Body of pancreas (tissue), 4 donors: ENCODE results near the gene PCSK6. TPM values are rescaled to one million over a fixed set of nuclear protein-coding genes. Genes with fewer than 3 reads are reported as not detected.

Experiments
- ATAC-seq: fragments of 150-250 bp; one replicate; pipeline ENCODE4 v1.9.1; 2016
- DNase-seq, 4 donors: peaks; one replicate each; pipeline ENCODE4 v3.0.0-alpha.2; 2019
- H3K27ac ChIP-seq, 4 donors: fragments of 200-600 bp; sonication (generic); 1 replicate in 3 of 4; 2 replicates in 1 of 4; pipeline versions ENCODE4 v1.5.1 to v1.6.1; 2016 to 2019; ENCODE audit warnings: mild to moderate bottlenecking in 1 of 4, mixed read lengths in 1 of 4, moderate library complexity in 1 of 4
- H3K27me3 ChIP-seq, 2 donors: fragments of 200-600 bp; sonication (generic); one replicate each; pipeline ENCODE4 v1.6.0; 2016; ENCODE audit warnings: mild to moderate bottlenecking in 1 of 2
- H3K36me3 ChIP-seq, 2 donors: fragments of 200-600 bp; sonication (generic); replicated peaks in 1 of 2; 2 replicates each; pipeline ENCODE4 v1.5.1; 2016; ENCODE audit warnings: low read depth in 2 of 2; ENCODE audit not compliant: insufficient read depth in 1 of 2
- H3K4me1 ChIP-seq: fragments of 200-600 bp; sonication (generic); one replicate; pipeline ENCODE4 v1.6.0; 2016
- H3K4me3 ChIP-seq, 2 donors: fragments of 200-600 bp; sonication (generic); 1 replicate in 1 of 2; 2 replicates in 1 of 2; pipeline ENCODE4 v1.5.1; 2016 to 2019
- H3K9me3 ChIP-seq, 3 donors: fragments of 200-600 bp; sonication (generic); 1 replicate in 2 of 3; 2 replicates in 1 of 3; pipeline ENCODE4 v1.5.1; 2016
- CTCF ChIP-seq, 7 experiments: fragments of 450-650 bp in 4 of 7; fragments of 200-600 bp in 3 of 7; sonication (generic) in 3 of 7; IDR thresholded peaks; one replicate each; pipeline ENCODE4 v1.5.1; 2016 to 2019; ENCODE audit warnings: antibody characterized with exemption in 7 of 7
- POLR2A ChIP-seq, 3 donors: fragments of 450-650 bp; IDR thresholded peaks; one replicate each; pipeline ENCODE4 v1.6.1; 2016; ENCODE audit warnings: antibody characterized with exemption in 3 of 3, mild to moderate bottlenecking in 2 of 3
- WGBS, 2 donors: methylation state at CpG; one replicate each; pipeline ENCODE4 v1.1.5; 2017; 5-methylcytosine and 5-hydroxymethylcytosine counted together
- intact Hi-C: fragments of 100-400 bp; cut with DNase I; formaldehyde crosslinking; loops from one replicate; pipeline ENCODE4 v1.15.1; 2023
- total RNA-seq, 2 donors: library from RNA; depleted of rRNA; stranded (reverse); fragments of >200 nt; gene quantifications; one replicate each; pipeline ENCODE4 v1.1.0, GENCODE V29; 2016

Gene PCSK6
- total RNA-seq, 2 donors from 2014 or later = 8.9 to 10.1 TPM

GRCh38 chr15:101501703-101502373 lies 12.3 kb upstream of the PCSK6 start:
- ATAC-seq (no peak), DNase-seq (no peak)
- H3K4me3 ChIP-seq = no peak overlapping the region
- H3K4me1 ChIP-seq = peaks cover 28% of the 10 kb centered on the region
- no peak overlapping the region for H3K27ac ChIP-seq
- intact Hi-C loops = no loop called here
- WGBS, 2 donors = 58 to 65% methylated on average over 16 to 23 of the region's 23 CpGs
- H3K9me3 ChIP-seq = no peaks in the 10 kb centered on the region
- H3K36me3 ChIP-seq = no peaks in the 10 kb centered on the region
- H3K27me3 ChIP-seq = no peaks in the 10 kb centered on the region
- TF ChIP-seq CTCF (IDR thresholded peaks at IDR 0.05) (peak in 2 of 7 experiments; percentile 9 to 16), POLR2A (IDR thresholded peaks at IDR 0.05) (no peak)

- no peaks in the 10 kb centered on the region for H3K9me3 ChIP-seq
- intact Hi-C loops = no loop called here
- H3K36me3 ChIP-seq = no peaks in the 10 kb centered on the region
- 42 to 48% methylated on average over 3 to 4 of the region's 4 CpGs for WGBS, 2 donors
- TF ChIP-seq POLR2A (IDR thresholded peaks at IDR 0.05) = no peak
- TF ChIP-seq CTCF (IDR thresholded peaks at IDR 0.05) = no peak
- ATAC-seq (no peak), DNase-seq (no peak)
- H3K4me1 ChIP-seq = peaks cover 28% of the 10 kb centered on the region
- peak overlapping the region in 3 of 4 donors; percentile 54 to 76 (median 60) for H3K27ac ChIP-seq
- no peak overlapping the region for H3K4me3 ChIP-seq
- peaks cover 0 to 4% of the 10 kb centered on the region in 2 donors for H3K27me3 ChIP-seq
Measured at GRCh38 chr15:101500865-101501551, 11.5 kb upstream of the PCSK6 start.

- intact Hi-C loops = no loop called here
- H3K4me3 ChIP-seq = no peak overlapping the region
- H3K27ac ChIP-seq = peak overlapping the region; percentile 40 to 76 (median 57)
- ATAC-seq (peak; percentile 98), DNase-seq (peak; percentile 94 to 98 (median 97))
- H3K36me3 ChIP-seq = no peaks in the 10 kb centered on the region
- H3K27me3 ChIP-seq = peaks cover 0 to 6% of the 10 kb centered on the region in 2 donors
- 9 to 15% methylated on average over 11 of the region's 11 CpGs for WGBS, 2 donors
- peak in 1 of 3 donors; percentile 7 for TF ChIP-seq POLR2A (IDR thresholded peaks at IDR 0.05)
- TF ChIP-seq CTCF (IDR thresholded peaks at IDR 0.05) = peak in 1 of 7 experiments; percentile 4
- H3K4me1 ChIP-seq = peaks cover 28% of the 10 kb centered on the region
- H3K9me3 ChIP-seq = no peaks in the 10 kb centered on the region
Measured at GRCh38 chr15:101499863-101500713, 10.6 kb upstream of the PCSK6 start.

GRCh38 chr15:101498717-101499480 lies 9.4 kb upstream of the PCSK6 start:
- intact Hi-C loops = no loop called here

More at GRCh38 chr15:101498717-101499480, 9.4 kb upstream of the PCSK6 start:
- Histone ChIP-seq H3K9me3 (no peaks in the 10 kb centered on the region), H3K27me3 (peaks cover 0 to 6% of the 10 kb centered on the region in 2 donors), H3K36me3 (no peaks in the 10 kb centered on the region), H3K4me3 (no peak overlapping the region), H3K4me1 (peaks cover 28% of the 10 kb centered on the region), H3K27ac (peak overlapping the region in 2 of 4 donors; percentile 54 to 60)
- 82 to 84% methylated on average over 14 of the region's 14 CpGs for whole genome bisulfite sequencing, 2 donors
- ATAC-seq (no peak), DNase-seq (no peak)
- TF ChIP-seq POLR2A (IDR thresholded peaks at IDR 0.05) (no peak), CTCF (IDR thresholded peaks at IDR 0.05) (no peak)
